Skin epidermis (tissue), 12 donors: ENCODE measurements around the gene NFAM1.
A peak's percentile ranks its signal among the peaks of the same experiment; 100 is the strongest.

Source experiments
- H3K27ac ChIP-seq, 21 experiments: fragments of 200-600 bp; sonication (generic) in 11 of 21; one replicate each; pipeline ENCODE4 v1.5.0; 2020; ENCODE audit warnings: mild to moderate bottlenecking in 3 of 21, inconsistent platforms in 2 of 21, moderate library complexity in 2 of 21
- H3K4me3 ChIP-seq, 7 experiments: fragments of 200-600 bp; sonication (generic) in 2 of 7; one replicate each; pipeline ENCODE4 v1.5.0; 2020; ENCODE audit warnings: inconsistent platforms in 2 of 7, mild to moderate bottlenecking in 2 of 7, moderate library complexity in 1 of 7

Gene NFAM1

DNA sequence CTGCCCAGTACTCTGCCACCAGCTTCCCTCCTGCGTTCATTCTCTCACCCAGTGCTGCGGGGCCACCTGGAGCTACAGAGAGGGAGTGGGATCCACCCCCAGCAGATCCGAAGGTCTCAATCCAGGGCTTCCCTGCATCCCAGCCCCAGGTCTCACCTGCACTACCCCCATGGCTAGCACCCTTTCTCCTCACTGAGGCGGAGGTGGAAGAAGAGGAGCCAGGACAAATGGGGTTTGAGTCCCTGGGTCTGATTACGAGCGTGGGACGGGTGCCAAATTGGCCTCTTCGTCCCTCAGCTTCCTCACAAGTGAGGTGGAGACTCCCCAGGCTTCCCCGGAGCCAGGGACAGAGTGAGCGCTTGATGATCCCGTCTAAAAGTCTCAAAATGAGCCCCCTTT, 64.2 kb downstream of the NFAM1 start:
- Histone ChIP-seq H3K4me3 (peak overlapping the region; percentile 47 to 78 (median 57)), H3K27ac (peak overlapping the region in 11 of 21 experiments; percentile 25 to 79 (median 66))

DNA sequence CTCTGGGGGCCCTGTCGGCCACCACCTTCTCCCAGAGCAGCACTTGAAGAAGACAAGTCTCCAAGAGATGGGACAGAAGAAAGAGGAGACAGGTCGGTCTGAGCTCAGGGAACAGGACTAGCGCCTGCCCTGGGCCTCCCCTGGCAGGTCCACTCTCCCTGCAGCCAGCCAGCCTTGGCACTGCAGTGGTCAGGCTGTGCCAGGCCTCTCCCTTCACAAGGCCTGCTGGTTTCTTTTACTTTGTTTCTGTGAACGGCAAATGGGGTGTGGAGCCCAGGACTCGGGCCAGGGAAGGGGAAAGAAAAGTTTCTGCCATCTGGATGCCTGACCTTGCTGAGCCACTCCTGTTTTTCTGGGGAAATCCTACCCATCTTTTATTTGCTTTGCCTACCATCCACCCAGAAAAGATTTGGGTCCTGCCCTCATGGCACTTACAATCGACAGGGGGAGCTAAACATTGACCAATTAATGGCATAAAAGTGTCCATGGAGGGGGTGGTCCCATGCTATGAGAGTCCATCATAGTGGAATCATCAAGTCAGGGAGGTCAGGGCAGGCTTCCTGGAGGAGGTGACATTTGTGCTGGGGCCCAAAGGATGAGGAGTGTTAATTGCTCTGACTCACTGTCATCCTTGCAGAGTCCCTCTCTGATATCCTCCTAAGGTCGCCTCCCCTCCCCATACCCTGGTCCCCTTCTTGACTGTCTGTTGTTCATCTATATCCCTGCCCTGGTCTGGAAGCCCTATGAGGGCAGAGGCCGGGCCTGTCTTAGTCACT, 65.2 kb downstream of the NFAM1 start:
- Histone ChIP-seq H3K27ac (peak overlapping the region in 9 of 21 experiments; percentile 34 to 76 (median 57)), H3K4me3 (peak overlapping the region in 2 of 7 experiments; percentile 74 to 78)

DNA sequence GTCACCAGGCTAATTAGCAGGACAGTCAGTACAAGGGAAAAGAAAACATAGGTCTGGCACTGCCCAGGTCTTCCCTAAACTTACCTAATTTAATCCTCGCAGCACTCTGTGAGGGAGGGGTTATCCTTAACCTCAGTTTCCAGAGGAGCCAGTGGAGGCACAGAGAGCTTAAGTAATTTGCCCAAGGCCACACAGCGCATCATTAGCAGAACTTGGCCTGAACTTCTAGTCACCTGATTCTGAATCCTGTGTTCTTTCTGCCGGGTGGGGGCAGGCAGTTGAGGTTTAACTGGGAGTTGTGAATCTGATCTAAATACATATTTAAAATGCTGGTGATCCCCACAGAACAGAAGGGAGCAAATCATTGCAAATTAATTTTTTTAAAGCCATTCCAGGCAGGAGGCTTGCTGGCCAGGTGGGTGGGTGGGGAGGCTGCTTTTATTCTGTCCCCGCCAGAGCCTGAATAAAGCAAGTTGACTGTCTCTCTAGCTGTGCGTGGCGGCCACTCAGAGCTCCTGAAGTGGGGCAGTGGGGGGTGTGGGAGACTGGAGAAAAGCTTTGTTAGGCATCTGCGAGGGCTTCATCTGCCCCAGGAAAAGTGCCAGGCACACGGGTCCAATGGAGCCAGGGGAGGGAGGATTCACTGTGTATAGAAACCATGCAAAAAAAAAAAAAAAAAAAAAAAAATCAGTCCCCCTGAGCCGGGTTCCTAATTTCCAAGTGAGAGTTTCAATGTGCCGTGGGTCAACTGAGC, 66.1 kb downstream of the NFAM1 start:
- H3K27ac ChIP-seq = peak overlapping the region in 11 of 21 experiments; percentile 18 to 76 (median 41)

DNA sequence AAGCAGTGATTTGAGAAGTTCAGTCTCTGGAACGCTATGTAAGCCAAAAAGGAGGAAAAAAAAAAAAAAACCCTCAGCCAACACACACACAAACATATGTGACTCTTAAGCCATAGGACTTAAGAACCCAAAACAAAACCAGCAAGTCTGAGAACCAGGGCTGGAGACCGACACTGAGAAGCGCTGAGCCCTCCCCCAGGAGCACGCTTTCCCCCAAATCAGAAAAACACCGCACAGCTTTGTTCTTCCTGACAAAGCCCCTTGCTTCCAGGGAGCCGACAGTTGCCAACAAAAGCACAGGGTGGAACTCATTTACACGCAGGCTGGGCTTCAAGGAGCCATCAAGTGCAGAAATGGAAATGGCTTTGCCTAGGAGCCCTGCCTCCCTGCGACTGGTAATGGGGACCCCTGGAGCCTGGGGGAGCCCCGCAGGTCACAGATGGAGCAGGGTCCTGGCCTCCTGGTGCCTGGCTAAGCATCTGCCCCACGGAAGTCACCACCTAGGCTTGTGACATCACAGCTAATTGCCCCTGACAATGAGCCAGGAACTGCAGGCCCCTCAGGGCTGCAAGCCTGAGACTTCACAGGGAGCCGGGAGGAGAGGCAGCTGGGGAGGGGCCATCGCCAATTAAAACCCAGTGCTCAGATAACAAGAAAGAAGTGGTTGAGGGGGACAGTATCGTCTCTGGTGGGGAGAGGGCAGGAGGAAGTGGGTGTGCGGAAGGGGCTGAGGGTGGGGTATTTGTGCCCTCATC, 66.9 kb downstream of the NFAM1 start:
- H3K4me3 ChIP-seq = peak overlapping the region in 1 of 7 experiments; percentile 1
- peak overlapping the region in 15 of 21 experiments; percentile 21 to 76 (median 48) for H3K27ac ChIP-seq

More for the DNA sequence above, 66.1 kb downstream of the NFAM1 start:
- peak overlapping the region in 2 of 7 experiments; percentile 74 to 78 for H3K4me3 ChIP-seq

DNA sequence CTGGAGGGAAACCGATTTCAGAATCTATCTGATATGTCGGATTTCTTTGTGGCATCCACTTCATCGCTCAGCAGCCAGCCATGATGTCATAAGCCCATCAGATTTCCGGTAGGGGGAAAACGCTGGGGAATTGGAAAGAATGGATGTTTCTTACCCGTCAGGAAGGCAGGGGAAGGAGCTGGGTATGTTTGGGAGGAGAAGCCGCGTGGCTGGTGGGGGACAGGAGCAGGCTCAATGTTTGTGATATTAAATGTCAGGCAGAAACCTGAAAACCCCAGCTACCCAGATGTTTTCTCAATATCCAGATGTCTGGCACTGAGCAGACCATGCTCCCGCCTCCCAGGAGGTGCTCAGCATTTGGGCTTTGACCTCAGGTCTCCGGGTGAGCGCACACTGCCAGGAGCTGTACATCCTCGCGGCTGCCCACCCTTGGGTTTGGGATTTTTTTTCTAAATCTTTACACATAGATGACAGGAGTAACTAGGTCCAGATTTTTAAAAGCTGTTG, 67.5 kb downstream of the NFAM1 start:
- peak overlapping the region in 10 of 21 experiments; percentile 0 to 76 (median 56) for H3K27ac ChIP-seq

DNA sequence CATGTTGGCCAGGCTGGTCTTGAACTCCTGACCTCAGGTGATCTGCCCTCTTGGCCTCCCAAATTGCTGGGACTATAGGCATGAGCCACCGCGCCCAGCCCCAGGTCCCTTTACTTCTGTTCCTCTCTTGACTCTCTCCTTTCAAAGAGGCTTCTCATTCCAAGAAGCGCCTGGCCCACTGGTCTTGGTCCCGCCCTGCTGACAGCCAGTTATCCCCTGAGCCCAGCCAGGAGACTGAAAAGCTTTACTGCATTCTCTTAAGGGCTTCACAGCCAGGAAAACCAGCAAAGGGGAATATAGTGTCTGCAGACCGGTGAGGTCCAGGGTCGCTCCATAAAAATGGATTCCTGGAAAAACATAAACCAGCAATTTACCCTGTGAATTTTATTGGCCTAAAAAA, 68.3 kb downstream of the NFAM1 start:
- peak overlapping the region in 3 of 21 experiments; percentile 21 to 32 (median 31) for H3K27ac ChIP-seq

More for the DNA sequence above, 67.5 kb downstream of the NFAM1 start:
- no peak overlapping the region for H3K4me3 ChIP-seq

DNA sequence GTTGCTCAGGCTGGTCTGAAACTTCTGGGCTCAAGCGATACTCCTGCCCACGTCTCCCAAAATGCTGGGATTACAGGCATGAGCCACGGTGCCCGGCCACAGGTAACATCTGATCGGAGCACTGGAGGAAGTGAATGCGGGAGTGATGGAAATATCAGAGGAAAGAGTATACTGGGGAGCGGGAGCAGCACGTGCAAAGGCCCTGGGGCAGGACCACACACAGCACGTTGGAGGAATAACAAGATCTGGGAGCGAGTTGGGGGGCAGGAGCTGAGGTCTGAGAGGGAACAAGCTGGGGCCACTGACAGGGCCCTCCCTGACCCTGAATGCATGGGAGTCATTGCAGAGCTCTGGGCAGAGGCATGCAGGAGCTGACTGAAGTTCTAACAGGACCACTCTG, 70.7 kb downstream of the NFAM1 start:
- Histone ChIP-seq H3K27ac (no peak overlapping the region), H3K4me3 (no peak overlapping the region)

More for the DNA sequence above, 68.3 kb downstream of the NFAM1 start:
- H3K4me3 ChIP-seq = no peak overlapping the region

DNA sequence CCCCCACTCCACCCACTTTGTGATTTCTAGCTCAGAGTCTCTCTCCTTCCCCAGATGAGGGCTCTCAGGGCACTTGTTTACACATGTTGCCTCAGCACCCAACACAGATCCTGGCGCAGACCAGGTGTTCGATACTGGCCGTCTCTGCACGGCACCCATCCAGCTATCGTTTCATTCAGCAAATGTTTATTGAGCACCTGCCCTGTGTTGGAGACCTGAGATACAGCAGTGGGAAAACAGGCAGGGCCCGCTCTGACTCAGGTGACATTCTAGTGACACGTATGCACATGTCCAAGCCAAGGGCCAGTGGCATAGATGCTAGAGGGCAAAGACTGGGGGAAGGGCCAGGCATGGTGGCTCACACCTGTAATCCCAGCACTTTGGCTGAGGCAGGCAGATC, 71.9 kb downstream of the NFAM1 start:
- Histone ChIP-seq H3K27ac (no peak overlapping the region), H3K4me3 (no peak overlapping the region)

DNA sequence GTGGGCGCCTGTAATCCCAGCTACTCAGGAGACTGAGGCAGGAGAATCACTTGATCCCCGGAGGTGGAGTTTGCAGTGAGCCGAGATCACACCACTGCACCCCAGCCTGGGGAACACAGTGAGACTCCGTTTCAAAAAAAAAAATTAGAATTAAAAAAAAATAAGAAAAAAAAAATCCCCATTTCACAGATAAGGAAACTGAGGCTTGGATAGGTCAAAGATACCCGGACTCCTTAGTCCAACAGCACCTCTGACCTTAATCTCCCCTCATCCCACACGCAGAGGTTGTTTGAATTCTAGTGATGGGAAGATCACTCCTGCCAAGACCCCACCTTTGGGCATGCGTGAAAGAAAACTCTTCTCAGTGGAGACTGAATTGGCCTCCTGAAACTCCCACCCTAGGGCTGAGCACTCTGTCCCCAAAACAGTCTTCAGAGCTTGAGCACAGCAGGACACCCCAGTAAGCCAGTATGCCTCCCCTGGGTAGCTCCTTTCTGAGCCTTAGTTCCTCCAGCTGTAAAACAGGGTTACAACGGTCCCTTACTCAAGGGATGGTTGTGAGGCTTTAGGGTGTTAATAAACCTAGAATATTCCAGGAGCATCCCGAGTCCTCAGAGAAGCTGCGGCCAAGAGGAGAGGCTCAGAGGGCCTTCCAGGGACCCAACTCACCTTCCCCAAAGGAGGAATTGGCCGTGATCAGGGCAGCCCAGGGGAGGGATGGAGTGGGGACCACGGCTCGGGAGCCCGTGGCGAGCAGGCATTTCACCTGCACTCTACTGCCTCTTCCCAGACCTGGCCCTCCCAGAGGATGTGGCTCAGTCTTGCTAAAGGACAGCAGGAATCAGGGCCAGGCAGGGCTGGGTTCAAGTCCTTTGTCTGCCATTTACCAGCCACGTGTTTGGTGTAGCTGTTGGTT, 73.3 kb downstream of the NFAM1 start:
- Histone ChIP-seq H3K4me3 (no peak overlapping the region), H3K27ac (peak overlapping the region in 1 of 21 experiments; percentile 1)

DNA sequence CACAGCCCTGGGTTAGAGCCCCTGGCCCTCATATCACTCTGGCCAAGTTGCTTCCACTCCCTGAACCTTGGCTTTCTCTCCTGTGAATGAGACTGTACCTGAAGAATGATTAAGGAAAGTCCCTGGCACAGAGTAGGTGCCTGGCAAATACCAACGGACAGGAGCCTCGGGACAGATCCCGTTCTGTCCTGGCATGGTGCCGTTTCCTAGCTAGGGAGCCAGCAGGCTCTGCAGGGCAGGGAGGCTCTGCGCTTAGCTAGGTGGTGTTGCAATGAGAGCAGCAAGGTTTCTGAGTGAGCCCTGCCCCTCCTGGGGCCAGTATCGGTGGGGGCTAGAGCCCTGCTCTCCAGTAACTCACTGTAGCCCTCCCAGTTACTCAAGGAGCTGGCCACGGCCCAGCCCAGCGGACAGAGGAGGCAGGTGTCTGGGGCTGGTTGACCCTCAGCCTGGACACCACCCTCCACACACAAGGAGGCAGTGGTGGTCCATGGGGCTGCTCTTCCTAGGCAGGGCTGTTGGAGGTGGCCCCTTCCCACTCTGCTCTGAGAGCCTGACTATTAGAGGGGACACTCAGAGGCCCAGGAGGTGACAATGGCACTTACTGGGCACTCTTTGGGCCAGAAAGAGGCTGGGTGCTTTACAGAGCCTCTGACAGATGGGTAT, 74.4 kb downstream of the NFAM1 start:
- Histone ChIP-seq H3K27ac (peak overlapping the region in 8 of 21 experiments; percentile 19 to 58 (median 38)), H3K4me3 (no peak overlapping the region)

DNA sequence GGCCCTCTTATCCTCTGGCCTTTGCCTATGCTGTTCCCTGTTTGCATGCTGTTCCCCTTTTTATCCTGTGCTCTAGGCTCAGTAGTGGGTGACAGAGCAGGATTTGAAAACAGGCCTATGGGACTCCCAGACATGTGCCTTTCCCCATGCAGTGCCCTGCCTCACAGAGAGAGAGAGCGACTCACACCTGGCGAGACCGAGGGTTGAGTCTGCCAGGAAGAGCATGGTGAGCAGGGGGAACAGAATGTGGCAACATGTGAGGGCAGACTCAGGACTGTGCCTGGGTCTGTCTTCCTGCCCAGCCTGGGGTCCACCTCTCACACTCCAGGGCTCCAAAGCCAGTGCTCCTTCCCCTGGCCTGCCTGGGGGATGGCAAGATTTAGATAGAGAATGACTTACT, 75.0 kb downstream of the NFAM1 start:
- Histone ChIP-seq H3K27ac (peak overlapping the region in 8 of 21 experiments; percentile 19 to 58 (median 38)), H3K4me3 (no peak overlapping the region)

DNA sequence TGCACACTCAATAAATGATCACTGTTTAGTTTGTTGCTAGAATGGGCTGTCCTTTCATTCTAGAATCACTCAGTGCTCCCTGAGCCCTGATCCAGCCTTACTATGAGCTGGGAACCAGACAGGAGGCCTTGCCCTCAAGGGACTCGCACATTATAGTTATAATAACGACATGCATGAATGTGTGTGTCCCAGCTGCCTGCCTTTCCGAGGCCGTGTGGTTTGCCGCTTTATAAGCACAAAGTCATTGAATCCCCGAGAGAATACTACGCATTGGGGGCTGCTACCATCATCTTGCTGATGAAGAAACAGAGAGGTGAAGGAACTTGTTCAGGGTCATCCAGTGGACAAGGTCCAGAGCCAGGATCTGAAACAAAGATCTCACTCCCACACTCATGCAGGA, 75.7 kb downstream of the NFAM1 start:
- H3K27ac ChIP-seq = peak overlapping the region in 1 of 21 experiments; percentile 25
- H3K4me3 ChIP-seq = no peak overlapping the region

DNA sequence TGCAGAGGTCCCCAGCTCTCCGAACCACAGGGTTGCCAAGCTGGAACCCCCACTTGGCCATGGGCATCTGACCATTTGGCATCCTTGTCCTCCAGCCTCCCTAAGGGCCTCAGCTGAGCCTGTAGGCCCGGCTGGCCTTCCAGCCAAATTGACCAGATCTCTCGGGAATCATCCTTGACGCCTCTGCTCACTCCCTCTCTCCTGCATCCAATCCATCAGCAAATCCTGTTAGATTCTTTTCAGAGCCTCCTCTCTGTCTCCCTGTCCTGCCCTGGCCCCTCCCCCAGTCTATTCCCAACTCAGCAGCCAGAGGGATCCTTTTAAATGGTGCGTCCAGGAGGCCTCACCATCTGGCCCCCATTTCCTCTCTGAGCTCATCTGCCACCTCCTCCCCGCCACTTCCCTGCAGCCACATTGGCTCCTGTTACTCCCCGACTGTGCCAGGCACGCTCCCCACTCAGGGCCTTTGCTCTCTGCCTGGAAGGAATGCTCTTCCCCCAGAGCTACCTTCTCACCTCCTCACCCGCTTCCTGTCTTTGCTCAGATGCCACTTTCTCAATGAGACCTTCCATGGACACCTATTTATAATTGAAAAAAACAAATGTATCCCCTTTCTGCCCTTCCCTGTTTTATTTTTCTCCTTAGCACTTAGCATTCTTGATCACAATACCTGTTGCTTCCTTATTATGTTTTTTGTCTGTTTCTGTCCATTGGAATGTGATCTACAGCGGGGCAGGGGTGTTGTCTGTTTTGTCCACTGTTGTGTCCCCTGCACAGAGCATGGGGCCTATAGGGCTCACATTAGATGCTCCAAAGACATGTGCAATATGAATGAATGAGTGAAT, 78.1 kb downstream of the NFAM1 start:
- H3K4me3 ChIP-seq = no peak overlapping the region
- H3K27ac ChIP-seq = no peak overlapping the region

DNA sequence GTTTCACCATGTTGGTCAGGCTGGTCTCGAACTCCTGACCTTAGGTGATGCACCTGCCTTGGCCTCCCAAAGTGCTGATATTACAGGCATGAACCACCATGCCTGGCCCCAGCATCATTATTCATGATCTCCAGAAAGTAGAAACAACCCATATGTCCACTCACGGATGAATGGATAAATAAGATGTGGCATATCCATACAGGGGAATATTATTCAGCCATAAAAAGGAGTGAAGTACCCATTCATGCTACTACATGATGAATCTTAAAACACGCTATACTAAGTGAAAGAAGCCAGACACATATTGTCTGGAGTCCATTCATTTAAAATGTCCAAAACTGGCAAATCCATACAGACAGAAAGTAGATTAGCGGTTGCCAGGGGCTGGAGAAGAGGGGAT, 81.8 kb downstream of the NFAM1 start:
- no peak overlapping the region for H3K27ac ChIP-seq
- H3K4me3 ChIP-seq = no peak overlapping the region

DNA sequence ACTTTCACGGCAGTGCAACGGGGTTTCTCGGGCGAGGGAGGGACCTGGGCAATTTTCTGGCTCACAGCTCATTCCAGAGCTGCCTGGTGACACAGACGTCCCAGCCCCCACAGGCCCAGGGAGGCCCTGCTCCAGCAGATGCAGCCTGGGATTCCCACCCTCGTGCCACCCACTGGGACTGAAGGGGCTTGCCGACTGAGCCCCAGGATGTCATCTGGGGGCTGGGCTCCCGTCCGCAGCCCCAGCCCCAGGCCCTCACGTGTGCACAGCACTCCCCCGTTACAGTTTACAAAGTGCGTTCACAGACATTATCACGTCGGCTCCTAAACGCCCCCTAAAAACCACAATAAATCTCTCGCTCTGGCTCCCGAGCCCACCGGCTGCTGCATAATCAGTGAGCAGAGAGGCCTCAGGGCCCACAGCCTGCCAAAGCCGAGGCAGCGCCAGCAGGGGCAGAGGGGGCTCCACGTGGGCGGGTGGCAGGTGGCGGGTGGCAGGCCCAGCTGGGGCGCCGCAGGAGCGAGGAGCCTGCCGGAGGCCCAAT, 84.8 kb downstream of the NFAM1 start:
- no peak overlapping the region for H3K4me3 ChIP-seq
- H3K27ac ChIP-seq = no peak overlapping the region

DNA sequence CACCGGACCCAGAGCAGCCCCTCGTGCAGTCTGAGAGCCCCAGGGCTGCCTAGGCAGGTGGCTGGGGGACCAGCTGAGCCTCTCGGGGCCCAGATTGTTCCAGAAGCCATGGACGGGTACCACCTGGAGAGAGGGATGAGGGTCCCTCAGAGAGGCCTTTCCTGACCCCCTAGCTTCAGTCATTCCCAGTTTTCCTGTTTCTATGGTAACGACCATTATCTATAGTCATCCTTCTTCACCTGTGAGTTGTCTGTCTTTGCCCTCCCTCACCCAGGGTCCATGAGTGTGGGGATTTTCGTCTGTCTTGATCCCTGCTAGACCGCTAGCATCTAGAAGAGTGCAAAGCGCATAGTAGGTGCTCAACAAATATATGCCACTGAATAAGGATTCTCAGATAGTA, 85.5 kb downstream of the NFAM1 start:
- H3K27ac ChIP-seq = no peak overlapping the region
- no peak overlapping the region for H3K4me3 ChIP-seq

DNA sequence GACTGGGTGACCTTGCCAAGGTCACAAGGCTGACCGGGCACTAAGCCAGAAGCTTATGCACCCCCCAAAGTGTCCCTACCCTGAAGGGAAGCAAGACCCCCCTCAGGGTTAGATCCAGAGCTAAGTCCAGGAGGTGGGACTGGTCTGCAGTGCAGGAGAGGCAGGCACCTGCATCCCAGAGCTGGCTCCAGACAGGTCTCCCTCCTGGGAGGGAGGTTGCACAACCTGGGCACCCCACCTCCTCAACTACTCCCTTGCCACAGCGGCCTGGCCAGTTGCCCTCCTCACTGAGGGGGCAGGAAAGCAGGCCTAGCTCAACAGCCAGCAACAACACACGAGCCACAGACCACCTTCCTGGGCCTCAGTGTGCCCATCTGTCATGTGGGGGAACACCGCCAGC, 86.7 kb downstream of the NFAM1 start:
- Histone ChIP-seq H3K27ac (peak overlapping the region in 1 of 21 experiments; percentile 70), H3K4me3 (no peak overlapping the region)
